Hepatocyte (in vitro differentiated cells): ENCODE measurements around the gene ARL16. TPM values are rescaled to one million over a fixed set of nuclear protein-coding genes. Genes with fewer than 3 reads are reported as not detected.
A peak's percentile ranks its signal among the peaks of the same experiment; 100 is the strongest.

ENCODE experiments used
- DNase-seq: peaks from one replicate; pipeline ENCODE4 v3.0.0-alpha.2; 2016; ENCODE audit warnings: low spot score
- H2AFZ ChIP-seq: fragments of 200-600 bp; sonication (generic); 2 replicates; pipeline ENCODE4 v1.6.0; 2016; ENCODE audit warnings: antibody characterized with exemption, mild to moderate bottlenecking
- H3K27ac ChIP-seq: fragments of 200-600 bp; sonication (generic); 2 replicates; pipeline ENCODE4 v1.5.1; 2016; ENCODE audit warnings: mild to moderate bottlenecking
- H3K27me3 ChIP-seq: fragments of 200-600 bp; sonication (generic); 2 replicates; pipeline ENCODE4 v1.6.1; 2016
- H3K36me3 ChIP-seq: fragments of 200-600 bp; sonication (generic); replicated peaks from 2 replicates; pipeline ENCODE4 v1.5.1; 2016; ENCODE audit warnings: low read depth; ENCODE audit not compliant: insufficient read depth
- H3K4me1 ChIP-seq: fragments of 200-600 bp; sonication (generic); 2 replicates; pipeline ENCODE4 v1.5.1; 2016; ENCODE audit warnings: mild to moderate bottlenecking, moderate library complexity; ENCODE audit not compliant: insufficient read depth
- H3K4me2 ChIP-seq: fragments of 200-600 bp; sonication (generic); 2 replicates; pipeline ENCODE4 v1.6.0; 2016
- H3K4me3 ChIP-seq: fragments of 200-600 bp; sonication (generic); 2 replicates; pipeline ENCODE4 v1.5.1; 2016; ENCODE audit warnings: mild to moderate bottlenecking
- H3K79me2 ChIP-seq: fragments of 200-600 bp; sonication (generic); 2 replicates; pipeline ENCODE4 v1.6.0; 2017; ENCODE audit warnings: mild to moderate bottlenecking
- H3K9me2 ChIP-seq: fragments of 200-600 bp; sonication (generic); replicated peaks from 2 replicates; pipeline ENCODE4 v1.6.0; 2017; ENCODE audit warnings: mild to moderate bottlenecking; ENCODE audit not compliant: insufficient read depth
- H3K9me3 ChIP-seq: fragments of 200-600 bp; sonication (generic); 2 replicates; pipeline ENCODE4 v1.5.1; 2016; ENCODE audit warnings: low read depth, mild to moderate bottlenecking
- H4K20me1 ChIP-seq: fragments of 200-600 bp; sonication (generic); 2 replicates; pipeline ENCODE4 v1.6.0; 2016; ENCODE audit warnings: mild to moderate bottlenecking; ENCODE audit not compliant: insufficient read depth, poor library complexity, severe bottlenecking
- CTCF ChIP-seq: fragments of 200-600 bp; sonication (generic); IDR thresholded peaks from 2 replicates; pipeline ENCODE4 v1.5.1; 2016; ENCODE audit warnings: antibody characterized with exemption, mild to moderate bottlenecking; ENCODE audit not compliant: poor library complexity
- EZH2 ChIP-seq: fragments of 200-600 bp; sonication (generic); IDR thresholded peaks from 2 replicates; pipeline ENCODE4 v1.6.1; 2016; ENCODE audit warnings: antibody characterized with exemption, mild to moderate bottlenecking, borderline replicate concordance
- EZH2phosphoT487 ChIP-seq: fragments of 200-600 bp; sonication (generic); IDR thresholded peaks from one replicate; pipeline ENCODE4 v1.6.1; 2018; ENCODE audit warnings: antibody characterized with exemption, mild to moderate bottlenecking, low read depth, moderate library complexity; ENCODE audit not compliant: unreplicated experiment, severe bottlenecking
- WGBS: methylation state at CpG from one replicate; pipeline ENCODE4 v1.1.6; 2016; ENCODE audit warnings: low lambda C conversion rate; ENCODE audit errors: missing lambda C conversion rate; 5-methylcytosine and 5-hydroxymethylcytosine counted together
- polyA plus RNA-seq: library from polyadenylated mRNA; unstranded; fragments of >200 nt; fragmentation: Nextera tagmentation; extraction: Ambion mirVana; gene quantifications from 2 replicates; pipeline ENCODE4 v1.2.1, GENCODE V29; 2016
- total RNA-seq: library from RNA; depleted of rRNA; stranded (reverse); fragments of >200 nt; gene quantifications from 2 replicates; pipeline ENCODE4 v1.2.3, GENCODE V29; 2014

The ARL16 gene
- total and polyA plus RNA-seq, 2 experiments from 2014 or later: 38.8 to 70.6 TPM

DNA sequence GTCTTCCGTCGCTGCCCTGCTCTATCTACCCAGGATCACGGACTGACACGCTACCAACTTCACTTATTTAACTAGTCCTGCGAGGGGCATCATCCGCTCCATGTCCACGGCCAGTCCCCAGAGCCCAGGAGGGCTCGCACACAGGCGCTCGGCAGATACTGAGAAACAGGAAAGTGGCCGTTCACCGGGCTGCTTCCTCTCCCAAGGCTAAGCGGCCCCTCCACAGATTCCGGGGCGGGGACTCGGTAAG is 17.6 kb downstream of the ARL16 start:
- 1% methylated on average over 16 of the region's 16 CpGs for WGBS
- Histone ChIP-seq H3K27me3 (no peaks in the 10 kb centered on the region), H3K9me2 (no peaks in the 10 kb centered on the region), H3K36me3 (no peaks in the 10 kb centered on the region), H2AFZ (peak overlapping the region; percentile 85), H3K4me3 (peak overlapping the region; percentile 89), H3K27ac (peak overlapping the region; percentile 94), H3K4me2 (peak overlapping the region; percentile 88), H4K20me1 (no peaks in the 10 kb centered on the region), H3K9me3 (no peaks in the 10 kb centered on the region), H3K4me1 (peaks cover 15% of the 10 kb centered on the region), H3K79me2 (peaks cover 34% of the 10 kb centered on the region)
- no peak for DNase-seq
- TF ChIP-seq EZH2phosphoT487 (no peak), CTCF (no peak), EZH2 (no peak)

DNA sequence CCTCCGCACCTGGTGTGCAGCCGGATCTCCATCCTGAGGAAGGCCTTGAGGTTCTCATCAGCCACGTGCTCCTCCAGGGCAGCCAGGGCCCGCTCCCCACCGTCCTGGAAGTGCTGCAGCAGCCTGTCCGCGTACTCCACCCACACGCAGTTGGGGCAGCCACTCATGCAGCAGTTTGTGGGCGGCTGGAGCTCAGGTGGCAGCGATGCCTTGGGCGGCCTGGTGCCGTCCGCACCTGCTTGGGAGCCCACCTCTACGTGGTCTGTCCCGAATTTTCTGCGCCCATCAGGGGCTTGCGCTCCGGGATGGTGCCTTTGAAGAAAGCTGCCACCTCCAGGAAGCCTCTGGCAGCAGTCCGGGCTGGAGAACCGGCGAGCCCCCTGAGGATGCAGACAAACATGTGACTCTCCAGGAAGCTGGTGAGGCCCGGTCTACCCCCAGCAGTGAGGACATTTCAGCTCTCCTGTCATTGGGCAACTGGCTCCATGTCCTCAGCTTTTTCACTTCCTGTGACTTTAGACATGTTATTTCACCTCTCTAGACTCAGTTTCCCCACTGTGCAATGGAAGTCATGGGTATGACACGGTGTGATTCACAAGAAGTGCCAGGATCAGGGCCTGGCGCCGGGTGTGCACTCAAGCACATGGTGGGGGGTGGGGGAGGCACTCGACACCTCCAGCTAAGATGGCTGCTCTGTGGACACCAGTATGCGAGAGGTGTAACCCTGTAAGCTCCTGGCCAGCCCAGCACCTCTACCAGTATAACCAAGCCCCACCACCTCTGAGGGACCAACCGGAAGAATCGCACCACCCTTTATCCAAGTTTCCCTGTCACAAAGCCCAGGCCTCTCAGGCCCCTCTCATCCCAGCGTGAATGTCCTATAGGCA is 18.1 kb downstream of the ARL16 start:
- Histone ChIP-seq H3K4me2 (peak overlapping the region; percentile 88), H3K79me2 (peaks cover 34% of the 10 kb centered on the region), H3K4me3 (peak overlapping the region; percentile 89), H3K9me2 (no peaks in the 10 kb centered on the region), H2AFZ (peak overlapping the region; percentile 85), H3K27ac (peak overlapping the region; percentile 94), H3K9me3 (no peaks in the 10 kb centered on the region), H3K4me1 (peaks cover 15% of the 10 kb centered on the region), H4K20me1 (no peaks in the 10 kb centered on the region), H3K27me3 (no peaks in the 10 kb centered on the region), H3K36me3 (no peaks in the 10 kb centered on the region)
- WGBS: 77% methylated on average over 30 of the region's 30 CpGs
- TF ChIP-seq EZH2 (no peak), CTCF (no peak), EZH2phosphoT487 (no peak)
- no peak for DNase-seq

DNA sequence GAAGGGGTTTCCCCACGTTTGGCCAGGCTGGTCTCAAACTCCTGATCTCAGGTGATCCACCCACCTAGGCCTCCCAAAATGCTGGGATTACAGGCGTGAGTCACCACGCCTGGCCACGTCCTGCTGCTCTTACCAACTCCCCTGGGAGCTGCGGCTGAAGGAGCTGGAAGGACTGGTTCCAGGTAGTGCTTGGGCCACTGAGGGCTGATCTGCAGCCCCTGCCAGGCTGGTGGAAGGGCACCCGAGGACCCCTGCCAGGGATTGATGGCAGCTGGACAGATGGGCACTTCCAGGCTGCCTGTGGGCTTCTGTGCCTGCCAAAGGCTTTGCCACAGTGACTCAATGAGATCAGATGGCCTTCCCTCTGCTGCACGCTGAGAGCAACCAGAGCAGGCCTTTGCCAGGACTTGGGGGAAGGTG is 19.5 kb downstream of the ARL16 start:
- Histone ChIP-seq H3K4me1 (peaks cover 15% of the 10 kb centered on the region), H3K9me3 (no peaks in the 10 kb centered on the region), H3K27ac (no peak overlapping the region), H2AFZ (no peak overlapping the region), H3K27me3 (no peaks in the 10 kb centered on the region), H4K20me1 (no peaks in the 10 kb centered on the region), H3K36me3 (no peaks in the 10 kb centered on the region), H3K79me2 (peaks cover 30% of the 10 kb centered on the region), H3K4me3 (no peak overlapping the region), H3K4me2 (no peak overlapping the region), H3K9me2 (no peaks in the 10 kb centered on the region)
- WGBS: 88% methylated on average over 7 of the region's 7 CpGs
- no peak for TF ChIP-seq CTCF
- no peak for TF ChIP-seq EZH2phosphoT487
- TF ChIP-seq EZH2: no peak
- DNase-seq: no peak
